ENCODE results near the gene OSBP2. TPM values are rescaled to one million over a fixed set of nuclear protein-coding genes. Genes with fewer than 3 reads are reported as not detected.

The OSBP2 gene
- total and polyA plus RNA-seq, 10 donors, result 0.38 to 41.4 (median 6.5) TPM

DNA sequence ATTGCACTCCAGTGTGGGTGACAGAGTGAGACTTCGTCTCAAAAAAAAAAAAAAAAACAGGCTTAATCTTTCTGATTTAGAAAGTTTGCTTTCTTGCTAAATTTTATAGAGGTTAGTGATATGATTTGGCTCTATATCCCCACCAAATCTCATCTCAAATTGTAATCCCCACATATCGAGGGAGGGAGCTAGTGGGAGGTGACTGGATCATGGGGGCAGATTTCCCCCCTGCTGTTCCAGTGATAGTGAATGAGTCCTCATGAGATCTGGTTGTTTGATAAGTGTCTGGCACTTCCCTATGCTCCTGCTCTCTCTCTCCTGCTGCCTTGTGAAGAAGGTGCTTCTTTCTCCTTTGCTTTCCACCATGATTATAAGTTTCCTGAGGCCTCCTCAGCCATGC is 90.9 kb downstream of the OSBP2 start:
- Histone ChIP-seq H3K4me1 (no peaks in the 10 kb centered on the region), H3K4me3 (no peak overlapping the region), H3K9me3 (no peaks in the 10 kb centered on the region), H3K27me3 (replicated peaks in 1 of 7) (no peaks in the 10 kb centered on the region), H3K36me3 (no peaks in the 10 kb centered on the region), H3K27ac (no peak overlapping the region)
- TF ChIP-seq POLR2A (IDR thresholded peaks at IDR 0.05), result no peak
- TF ChIP-seq, protein P1, sequence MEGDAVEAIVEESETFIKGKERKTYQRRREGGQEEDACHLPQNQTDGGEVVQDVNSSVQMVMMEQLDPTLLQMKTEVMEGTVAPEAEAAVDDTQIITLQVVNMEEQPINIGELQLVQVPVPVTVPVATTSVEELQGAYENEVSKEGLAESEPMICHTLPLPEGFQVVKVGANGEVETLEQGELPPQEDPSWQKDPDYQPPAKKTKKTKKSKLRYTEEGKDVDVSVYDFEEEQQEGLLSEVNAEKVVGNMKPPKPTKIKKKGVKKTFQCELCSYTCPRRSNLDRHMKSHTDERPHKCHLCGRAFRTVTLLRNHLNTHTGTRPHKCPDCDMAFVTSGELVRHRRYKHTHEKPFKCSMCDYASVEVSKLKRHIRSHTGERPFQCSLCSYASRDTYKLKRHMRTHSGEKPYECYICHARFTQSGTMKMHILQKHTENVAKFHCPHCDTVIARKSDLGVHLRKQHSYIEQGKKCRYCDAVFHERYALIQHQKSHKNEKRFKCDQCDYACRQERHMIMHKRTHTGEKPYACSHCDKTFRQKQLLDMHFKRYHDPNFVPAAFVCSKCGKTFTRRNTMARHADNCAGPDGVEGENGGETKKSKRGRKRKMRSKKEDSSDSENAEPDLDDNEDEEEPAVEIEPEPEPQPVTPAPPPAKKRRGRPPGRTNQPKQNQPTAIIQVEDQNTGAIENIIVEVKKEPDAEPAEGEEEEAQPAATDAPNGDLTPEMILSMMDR (IDR thresholded peaks at IDR 0.05 in 8 of 11, conservative IDR thresholded peaks at IDR 0.05 in 3 of 11), result no peak
- no peak for TF ChIP-seq POLR2AphosphoS5 (IDR thresholded peaks at IDR 0.05)
- intact Hi-C loops (cut with DNase I; ENCODE audit: low total_unique reads), result no loop called here
- WGBS, 5 donors, result 74 to 100% (median 85%) methylated on average over 1 to 2 of the region's 2 CpGs
- DNase-seq, result no peak

DNA sequence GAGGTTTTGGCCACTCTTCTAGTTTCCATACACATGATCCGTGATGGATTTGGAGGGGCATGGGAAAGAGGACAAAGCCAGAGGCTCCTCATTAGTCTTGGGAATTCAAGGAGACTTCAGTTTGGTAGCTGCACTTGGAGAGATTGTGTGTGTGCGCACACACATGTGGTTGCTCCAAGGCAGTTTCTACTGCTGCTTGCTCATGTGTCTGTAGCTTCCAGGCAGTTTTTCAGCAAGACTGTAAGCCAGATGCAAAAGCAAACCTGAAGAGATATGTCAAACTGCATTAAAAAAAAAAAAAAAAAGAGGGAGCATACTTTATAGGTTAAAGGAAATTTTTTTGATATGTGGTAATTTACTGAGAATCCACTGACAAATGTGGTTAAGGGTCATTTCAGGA is 95.7 kb downstream of the OSBP2 start:
- Histone ChIP-seq H3K4me1 (no peaks in the 10 kb centered on the region), H3K27ac (no peak overlapping the region), H3K9me3 (peaks cover 0 to 11% (median 3%) of the 10 kb centered on the region in 8 donors), H3K36me3 (no peaks in the 10 kb centered on the region), H3K27me3 (replicated peaks in 1 of 7) (no peaks in the 10 kb centered on the region), H3K4me3 (no peak overlapping the region)
- intact Hi-C loops (cut with DNase I; ENCODE audit: low total_unique reads), result no loop called here
- TF ChIP-seq POLR2AphosphoS5 (IDR thresholded peaks at IDR 0.05) (no peak), POLR2A (IDR thresholded peaks at IDR 0.05) (no peak)
- TF ChIP-seq, protein P1 (IDR thresholded peaks at IDR 0.05 in 8 of 11, conservative IDR thresholded peaks at IDR 0.05 in 3 of 11), result no peak
- WGBS, 5 donors, result 81 to 98% (median 86%) methylated on average over 2 of the region's 2 CpGs
- no peak for DNase-seq

- H3K36me3 ChIP-seq, result no peaks in the 10 kb centered on the region
- no peak for DNase-seq
- no peak overlapping the region for H3K4me3 ChIP-seq
- 80 to 91% (median 88%) methylated on average over 4 of the region's 4 CpGs for WGBS, 5 donors
- peaks cover 0 to 11% (median 3%) of the 10 kb centered on the region in 8 donors for H3K9me3 ChIP-seq
- H3K27ac ChIP-seq, result no peak overlapping the region
- intact Hi-C loops (cut with DNase I; ENCODE audit: low total_unique reads), result no loop called here
- H3K27me3 ChIP-seq (replicated peaks in 1 of 7), result no peaks in the 10 kb centered on the region
- no peaks in the 10 kb centered on the region for H3K4me1 ChIP-seq
- no peak for TF ChIP-seq POLR2A (IDR thresholded peaks at IDR 0.05)
These were observed 97.8 kb downstream of the OSBP2 start for GRCh38 chr22:30792456-30792855.

- H3K27me3 ChIP-seq (replicated peaks in 1 of 7), result peaks cover 0 to 11% (median 0%) of the 10 kb centered on the region in 7 donors
- WGBS, 5 donors, result 75 to 91% (median 84%) methylated on average over 2 of the region's 2 CpGs
- no peak overlapping the region for H3K27ac ChIP-seq
- no peaks in the 10 kb centered on the region for H3K4me1 ChIP-seq
- TF ChIP-seq POLR2AphosphoS5 (IDR thresholded peaks at IDR 0.05) (no peak), POLR2A (IDR thresholded peaks at IDR 0.05) (no peak)
- TF ChIP-seq, protein P1 (IDR thresholded peaks at IDR 0.05 in 8 of 11, conservative IDR thresholded peaks at IDR 0.05 in 3 of 11), result no peak
- H3K9me3 ChIP-seq, result peaks cover 0 to 11% (median 3%) of the 10 kb centered on the region in 8 donors
- H3K4me3 ChIP-seq, result no peak overlapping the region
- no peaks in the 10 kb centered on the region for H3K36me3 ChIP-seq
- intact Hi-C loops (cut with DNase I; ENCODE audit: low total_unique reads), result no loop called here
- no peak for DNase-seq
These were observed 100.4 kb downstream of the OSBP2 start for GRCh38 chr22:30795118-30795517.

GRCh38 chr22:30801695-30802094 is 107.0 kb downstream of the OSBP2 start:
- WGBS, 5 donors, result 57 to 90% (median 80%) methylated on average over 3 of the region's 3 CpGs
- no peak for DNase-seq
- TF ChIP-seq POLR2A (IDR thresholded peaks at IDR 0.05) (no peak), POLR2AphosphoS5 (IDR thresholded peaks at IDR 0.05) (no peak)
- TF ChIP-seq, protein P1 (IDR thresholded peaks at IDR 0.05 in 8 of 11, conservative IDR thresholded peaks at IDR 0.05 in 3 of 11), result no peak
- Histone ChIP-seq H3K4me3 (no peak overlapping the region), H3K27ac (no peak overlapping the region), H3K4me1 (peaks cover 4 to 15% (median 11%) of the 10 kb centered on the region in 6 donors), H3K9me3 (no peaks in the 10 kb centered on the region), H3K27me3 (replicated peaks in 1 of 7) (peaks cover 0 to 53% (median 21%) of the 10 kb centered on the region in 7 donors), H3K36me3 (no peaks in the 10 kb centered on the region)
- intact Hi-C loops (cut with DNase I; ENCODE audit: low total_unique reads), result no loop called here
